B cell (primary cell): ENCODE measurements around the gene SLC26A8. TPM values are rescaled to one million over a fixed set of nuclear protein-coding genes. Genes with fewer than 3 reads are reported as not detected.

ENCODE experiments used
- ATAC-seq: fragments of 200-7000 bp; cut with Tn5 transposase; one replicate; pipeline ENCODE4 v1.10.0; 2021; ENCODE audit warnings: low read depth, mild to moderate bottlenecking, moderate number of reproducible peaks, moderate library complexity
- CTCF ChIA-PET: fragments of 350-600 bp; sonication (Branson Sonifier 250); formaldehyde crosslinking; loops from one replicate; lab custom pipeline; 2021; ENCODE audit warnings: antibody characterized with exemption, inconsistent platforms; lab: Charles Lee
- POLR2A ChIA-PET: fragments of 350-600 bp; sonication (Branson Sonifier 250); formaldehyde crosslinking; loops from one replicate; lab custom pipeline; 2021; ENCODE audit warnings: antibody characterized with exemption; lab: Charles Lee
- DNase-seq: peaks from one replicate; pipeline ENCODE4 v3.0.0; 2013
- H2AFZ ChIP-seq: 2 replicates; pipeline ENCODE4 v1.6.1; 2012; ENCODE audit warnings: mild to moderate bottlenecking, low read depth, low read length; ENCODE audit not compliant: insufficient read depth, poor library complexity, severe bottlenecking
- H3K27ac ChIP-seq, 2 donors: 1 replicate in 1 of 2; 2 replicates in 1 of 2; pipeline ENCODE4 v1.5.1; 2012 to 2013; ENCODE audit warnings: low read length in 2 of 2, mild to moderate bottlenecking in 2 of 2, moderate library complexity in 1 of 2
- H3K27me3 ChIP-seq, 4 experiments: fragments of 200-600 bp in 1 of 4; sonication (generic) in 1 of 4; replicated peaks in 1 of 4; 1 replicate in 2 of 4; 2 replicates in 2 of 4; pipeline versions ENCODE4 v1.6.1 to v1.7.0; 2013 to 2016; ENCODE audit warnings: low read length in 3 of 4, mild to moderate bottlenecking in 2 of 4, mixed read lengths in 1 of 4, moderate library complexity in 1 of 4; ENCODE audit not compliant: insufficient read depth in 4 of 4, control insufficient read depth in 3 of 4; ENCODE audit errors: control extremely low read depth in 1 of 4
- H3K36me3 ChIP-seq, 2 experiments: replicated peaks in 1 of 2; 1 replicate in 1 of 2; 2 replicates in 1 of 2; pipeline versions ENCODE4 v1.6.1 to v1.7.1; 2013; ENCODE audit warnings: low read length in 1 of 2; ENCODE audit not compliant: insufficient read depth in 2 of 2, control insufficient read depth in 1 of 2; ENCODE audit errors: control extremely low read depth in 1 of 2, extremely low read depth in 1 of 2
- H3K4me1 ChIP-seq, 2 donors: fragments of 200-600 bp in 1 of 2; sonication (generic) in 1 of 2; 1 replicate in 1 of 2; 2 replicates in 1 of 2; pipeline versions ENCODE4 v1.5.1 to v1.6.1; 2013 to 2017; ENCODE audit warnings: low read length in 2 of 2; ENCODE audit not compliant: control insufficient read depth in 2 of 2, insufficient read depth in 2 of 2
- H3K4me2 ChIP-seq: replicated peaks from 2 replicates; pipeline ENCODE3; 2012; ENCODE audit warnings: mild to moderate bottlenecking, low read depth, low read length; ENCODE audit not compliant: poor library complexity, severe bottlenecking
- H3K4me3 ChIP-seq, 5 experiments: fragments of 200-600 bp in 1 of 5; sonication (generic) in 1 of 5; 1 replicate in 3 of 5; 2 replicates in 2 of 5; pipeline versions ENCODE4 v1.5.1 to v1.7.0; 2011 to 2016; ENCODE audit warnings: low read length in 4 of 5, mild to moderate bottlenecking in 4 of 5, low read depth in 2 of 5, control low read depth in 1 of 5, moderate library complexity in 1 of 5; ENCODE audit not compliant: insufficient read depth in 1 of 5; ENCODE audit errors: control extremely low read depth in 1 of 5, extremely low read depth in 1 of 5
- H3K79me2 ChIP-seq: fragments of 200-600 bp; sonication (generic); one replicate; pipeline ENCODE4 v1.6.0; 2016; ENCODE audit warnings: low read length; ENCODE audit not compliant: control insufficient read depth, insufficient read depth
- H3K9ac ChIP-seq: fragments of 200-600 bp; sonication (generic); 2 replicates; pipeline ENCODE4 v1.6.1; 2017; ENCODE audit warnings: mild to moderate bottlenecking, low read length, moderate library complexity
- H3K9me3 ChIP-seq, 3 donors: one replicate each; pipeline versions ENCODE4 v1.6.1 to v1.7.1; 2013; ENCODE audit warnings: low read length in 2 of 3; ENCODE audit not compliant: control insufficient read depth in 2 of 3, insufficient read depth in 1 of 3; ENCODE audit errors: control extremely low read depth in 1 of 3
- H4K20me1 ChIP-seq: 2 replicates; pipeline ENCODE4 v1.6.0; 2012; ENCODE audit warnings: mild to moderate bottlenecking, low read length; ENCODE audit not compliant: insufficient read depth, control insufficient read depth, poor library complexity, severe bottlenecking
- H3K27ac Mint-ChIP-seq: one replicate; pipeline ENCODE4 v1.8.0; 2021; ENCODE audit warnings: mixed read lengths
- H3K27me3 Mint-ChIP-seq: one replicate; pipeline ENCODE4 v1.8.0; 2021; ENCODE audit warnings: mixed read lengths
- H3K4me1 Mint-ChIP-seq: one replicate; pipeline ENCODE4 v1.8.0; 2021; ENCODE audit warnings: mixed read lengths
- H3K4me3 Mint-ChIP-seq: one replicate; pipeline ENCODE4 v1.8.0; 2021; ENCODE audit warnings: mixed read lengths
- H3K9me3 Mint-ChIP-seq: one replicate; pipeline ENCODE4 v1.8.0; 2022; ENCODE audit warnings: mixed read lengths; ENCODE audit not compliant: insufficient read depth
- EZH2 ChIP-seq: IDR thresholded peaks from 2 replicates; pipeline ENCODE4 v1.6.1; 2012; ENCODE audit warnings: borderline replicate concordance, low read depth, mild to moderate bottlenecking, moderate library complexity, low read length; ENCODE audit not compliant: insufficient read depth, poor library complexity, severe bottlenecking
- WGBS: methylation state at CpG from one replicate; pipeline ENCODE4 v1.1.5; 2013; ENCODE audit warnings: missing lambda C conversion rate; ENCODE audit not compliant: insufficient coverage; 5-methylcytosine and 5-hydroxymethylcytosine counted together
- intact Hi-C: fragments of 100-400 bp; cut with micrococcal nuclease; formaldehyde crosslinking; loops from one replicate; pipeline ENCODE4 v1.10.0; 2022
- polyA plus RNA-seq: library from polyadenylated mRNA; depleted of rRNA; stranded (reverse); fragments of >200 nt; gene quantifications from 2 replicates; pipeline ENCODE4 v1.2.3, GENCODE V29; 2012
- total RNA-seq, 2 donors: library from RNA; stranded (reverse); fragments of 120-200 nt in 1 of 2; gene quantifications; 1 replicate in 1 of 2; 2 replicates in 1 of 2; pipeline versions ENCODE4 v1.2.3 to v1.2.4, GENCODE V29; 2013 to 2022
- TF ChIP-seq, protein P1 (sequence below): fragments of 200-600 bp; IDR thresholded peaks from one replicate; pipeline ENCODE4 v1.8.0; 2022; ENCODE audit warnings: antibody characterized with exemption, mild to moderate bottlenecking

SLC26A8 gene
- total and polyA plus RNA-seq, 2 donors (not counting 1 experiment from before 2014, with no cell fraction given), result 0.01 TPM; not detected in 1

DNA sequence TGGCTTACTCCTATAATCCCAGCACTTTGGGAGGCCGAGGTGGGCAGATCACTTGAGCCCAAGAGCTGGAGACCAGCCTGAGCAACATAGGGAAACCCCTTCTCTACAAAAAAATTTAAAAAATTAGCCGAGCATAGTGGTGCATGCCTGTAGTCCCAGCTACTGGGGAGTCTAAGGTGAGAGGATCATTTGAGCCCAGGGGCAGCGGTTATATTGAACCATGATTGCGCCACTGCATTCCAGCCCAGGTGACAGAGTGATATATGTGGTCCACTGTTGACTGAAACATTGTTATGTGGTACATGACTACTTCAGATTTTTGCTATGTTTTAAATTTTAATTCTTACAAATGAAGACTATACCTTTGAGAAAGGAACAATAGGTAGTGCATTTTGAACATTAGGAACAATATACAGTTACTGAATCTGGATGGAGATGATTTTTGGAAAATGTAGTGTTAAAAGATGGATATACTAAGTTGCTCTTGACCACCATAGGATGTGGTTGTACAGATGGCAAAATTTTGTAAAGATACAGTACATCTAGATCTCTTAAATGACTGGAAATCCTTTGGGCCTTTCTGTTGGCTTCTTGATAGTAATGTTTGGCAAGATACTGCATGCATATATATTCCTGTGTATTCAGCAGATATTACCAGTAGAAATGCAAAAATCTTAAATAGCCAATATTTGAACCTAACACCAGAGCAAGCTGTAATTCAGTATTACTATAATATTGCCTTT is 39.0 kb upstream of the SLC26A8 start:
- no peaks in the 10 kb centered on the region for H3K4me1 ChIP-seq
- peaks cover 78% of the 10 kb centered on the region for H3K79me2 ChIP-seq
- CTCF ChIA-PET, result no interaction called here
- no peak overlapping the region for H3K4me3 Mint-ChIP-seq
- no peak overlapping the region for H3K27ac Mint-ChIP-seq
- no peak for ATAC-seq
- intact Hi-C loops, result no loop called here
- POLR2A ChIA-PET, result interaction anchor here (0.6 kb wide), 1 partner anchor 29 kb away, joined by 5 read pairs; no protein-coding TSS in a partner anchor
- H3K4me2 ChIP-seq, result no peak overlapping the region
- peaks cover 25% of the 10 kb centered on the region for H3K4me1 Mint-ChIP-seq
- no peaks in the 10 kb centered on the region for H3K9me3 Mint-ChIP-seq
- no peak overlapping the region for H3K4me3 ChIP-seq
- H3K27ac ChIP-seq, result no peak overlapping the region
- TF ChIP-seq, protein P1, sequence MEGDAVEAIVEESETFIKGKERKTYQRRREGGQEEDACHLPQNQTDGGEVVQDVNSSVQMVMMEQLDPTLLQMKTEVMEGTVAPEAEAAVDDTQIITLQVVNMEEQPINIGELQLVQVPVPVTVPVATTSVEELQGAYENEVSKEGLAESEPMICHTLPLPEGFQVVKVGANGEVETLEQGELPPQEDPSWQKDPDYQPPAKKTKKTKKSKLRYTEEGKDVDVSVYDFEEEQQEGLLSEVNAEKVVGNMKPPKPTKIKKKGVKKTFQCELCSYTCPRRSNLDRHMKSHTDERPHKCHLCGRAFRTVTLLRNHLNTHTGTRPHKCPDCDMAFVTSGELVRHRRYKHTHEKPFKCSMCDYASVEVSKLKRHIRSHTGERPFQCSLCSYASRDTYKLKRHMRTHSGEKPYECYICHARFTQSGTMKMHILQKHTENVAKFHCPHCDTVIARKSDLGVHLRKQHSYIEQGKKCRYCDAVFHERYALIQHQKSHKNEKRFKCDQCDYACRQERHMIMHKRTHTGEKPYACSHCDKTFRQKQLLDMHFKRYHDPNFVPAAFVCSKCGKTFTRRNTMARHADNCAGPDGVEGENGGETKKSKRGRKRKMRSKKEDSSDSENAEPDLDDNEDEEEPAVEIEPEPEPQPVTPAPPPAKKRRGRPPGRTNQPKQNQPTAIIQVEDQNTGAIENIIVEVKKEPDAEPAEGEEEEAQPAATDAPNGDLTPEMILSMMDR, result no peak
- TF ChIP-seq EZH2, result no peak
- H3K9me3 ChIP-seq, result no peaks in the 10 kb centered on the region
- no peak overlapping the region for H2AFZ ChIP-seq
- H3K27me3 ChIP-seq, result no peaks in the 10 kb centered on the region
- no peaks in the 10 kb centered on the region for H3K27me3 Mint-ChIP-seq
- WGBS, result 100% methylated on average over 1 of the region's 4 CpGs
- H4K20me1 ChIP-seq, result peaks cover 55% of the 10 kb centered on the region
- no peak for DNase-seq
- H3K9ac ChIP-seq, result no peak overlapping the region
- peaks cover 0 to 34% of the 10 kb centered on the region in 2 experiments for H3K36me3 ChIP-seq

- H3K4me1 Mint-ChIP-seq, result peaks cover 19% of the 10 kb centered on the region
Observed at GRCh38 chr6:36062247-36062646, 37.8 kb upstream of the SLC26A8 start.

More at GRCh38 chr6:36062247-36062646, 37.8 kb upstream of the SLC26A8 start:
- H3K36me3 ChIP-seq, result peaks cover 0 to 34% of the 10 kb centered on the region in 2 experiments
- ChIA-PET POLR2A (no interaction called here), CTCF (no interaction called here)
- H3K4me2 ChIP-seq, result no peak overlapping the region
- peaks cover 78% of the 10 kb centered on the region for H3K79me2 ChIP-seq
- H3K4me3 ChIP-seq, result no peak overlapping the region
- Mint-ChIP-seq H3K27ac (no peak overlapping the region), H3K9me3 (no peaks in the 10 kb centered on the region), H3K27me3 (no peaks in the 10 kb centered on the region), H3K4me3 (no peak overlapping the region)
- DNase-seq (no peak), ATAC-seq (no peak)
- no peak overlapping the region for H3K9ac ChIP-seq
- no peaks in the 10 kb centered on the region for H3K27me3 ChIP-seq
- peaks cover 43% of the 10 kb centered on the region for H4K20me1 ChIP-seq
- H2AFZ ChIP-seq, result no peak overlapping the region
- no CpG with 5 or more reads among the region's 2 CpGs for WGBS
- H3K9me3 ChIP-seq, result no peaks in the 10 kb centered on the region
- no peaks in the 10 kb centered on the region for H3K4me1 ChIP-seq
- intact Hi-C loops, result no loop called here
- no peak for TF ChIP-seq EZH2
- TF ChIP-seq, protein P1, result no peak
- no peak overlapping the region for H3K27ac ChIP-seq
